Caco-2 (cell line): ENCODE data around the gene LIG1. TPM values are rescaled to one million over a fixed set of nuclear protein-coding genes. Genes with fewer than 3 reads are reported as not detected.

Source experiments
- BruUV-seq: library from RNA; stranded (reverse); fragments of 400-500 nt; replicated peaks from 2 replicates; lab custom pipeline; 2021; lab: Mats Ljungman, UMichigan
- CTCF ChIA-PET: fragments of 300-600 bp; sonication (Branson Sonifier 250); formaldehyde crosslinking; loops from one replicate; lab custom pipeline; 2022; ENCODE audit warnings: antibody characterized with exemption; lab: Charles Lee
- POLR2A ChIA-PET: fragments of 300-600 bp; sonication (Branson Sonifier 250); formaldehyde crosslinking; loops from one replicate; lab custom pipeline; 2022; ENCODE audit warnings: antibody characterized with exemption; lab: Charles Lee
- DNase-seq, 2 experiments: peaks; one replicate each; pipeline versions ENCODE4 v3.0.0 to v3.0.0-alpha.2; 2020 to 2022
- H3K27me3 ChIP-seq: replicated peaks from 2 replicates; pipeline ENCODE4 v1.6.0; 2011; ENCODE audit warnings: low read length; ENCODE audit not compliant: control insufficient read depth, insufficient read depth
- H3K36me3 ChIP-seq: 2 replicates; pipeline ENCODE4 v1.5.1; 2011; ENCODE audit warnings: low read length; ENCODE audit not compliant: control insufficient read depth, insufficient read depth
- H3K4me1 ChIP-seq: fragments of 250-450 bp; sonication (Bioruptor Pico); 2 replicates; pipeline ENCODE4 v1.5.1; 2020; ENCODE audit warnings: mild to moderate bottlenecking
- H3K4me3 ChIP-seq: 2 replicates; pipeline ENCODE4 v1.5.1; 2011; ENCODE audit warnings: low read depth, mild to moderate bottlenecking, control low read depth, low read length
- H3K9me3 ChIP-seq: fragments of 250-450 bp; sonication (Bioruptor Pico); 2 replicates; pipeline ENCODE4 v1.5.1; 2020; ENCODE audit warnings: mild to moderate bottlenecking, moderate library complexity
- H3K27ac Mint-ChIP-seq: one replicate; pipeline ENCODE4 v1.8.0; 2022; ENCODE audit warnings: mixed read lengths; ENCODE audit not compliant: unreplicated experiment
- H3K27me3 Mint-ChIP-seq: one replicate; pipeline ENCODE4 v1.8.0; 2022; ENCODE audit warnings: mixed read lengths; ENCODE audit not compliant: insufficient read depth, unreplicated experiment
- H3K36me3 Mint-ChIP-seq: one replicate; pipeline ENCODE4 v1.8.0; 2022; ENCODE audit warnings: mild to moderate bottlenecking, mixed read lengths; ENCODE audit not compliant: insufficient read depth, unreplicated experiment
- H3K4me1 Mint-ChIP-seq: one replicate; pipeline ENCODE4 v1.8.0; 2022; ENCODE audit warnings: low read depth, mixed read lengths; ENCODE audit not compliant: unreplicated experiment
- H3K4me3 Mint-ChIP-seq: one replicate; pipeline ENCODE4 v1.8.0; 2022; ENCODE audit warnings: mild to moderate bottlenecking, moderate library complexity, mixed read lengths; ENCODE audit not compliant: unreplicated experiment
- H3K9me3 Mint-ChIP-seq: one replicate; pipeline ENCODE4 v1.8.0; 2022; ENCODE audit warnings: mixed read lengths; ENCODE audit not compliant: unreplicated experiment
- intact Hi-C: fragments of 100-400 bp; cut with micrococcal nuclease; formaldehyde crosslinking; loops from one replicate; pipeline ENCODE4 v1.10.0; 2022; ENCODE audit not compliant: unreplicated experiment
- total RNA-seq: library from RNA; stranded (reverse); gene quantifications from 2 replicates; pipeline ENCODE4 v1.2.3, GENCODE V29; 2022
- TF ChIP-seq, protein P1 (sequence below), 2 experiments: fragments of 200-600 bp in 1 of 2; IDR thresholded peaks; 1 replicate in 1 of 2; 2 replicates in 1 of 2; pipeline versions ENCODE4 v1.5.1 to v1.8.0; 2011 to 2022; ENCODE audit warnings: antibody characterized with exemption in 1 of 2, control low read depth in 1 of 2, inconsistent platforms in 1 of 2, low read depth in 1 of 2, low read length in 1 of 2, mild to moderate bottlenecking in 1 of 2, moderate library complexity in 1 of 2; ENCODE audit not compliant: insufficient read depth in 1 of 2, severe bottlenecking in 1 of 2, unreplicated experiment in 1 of 2

The LIG1 gene
- total RNA-seq, 1 experiment from 2014 or later, result 78.7 TPM

DNA sequence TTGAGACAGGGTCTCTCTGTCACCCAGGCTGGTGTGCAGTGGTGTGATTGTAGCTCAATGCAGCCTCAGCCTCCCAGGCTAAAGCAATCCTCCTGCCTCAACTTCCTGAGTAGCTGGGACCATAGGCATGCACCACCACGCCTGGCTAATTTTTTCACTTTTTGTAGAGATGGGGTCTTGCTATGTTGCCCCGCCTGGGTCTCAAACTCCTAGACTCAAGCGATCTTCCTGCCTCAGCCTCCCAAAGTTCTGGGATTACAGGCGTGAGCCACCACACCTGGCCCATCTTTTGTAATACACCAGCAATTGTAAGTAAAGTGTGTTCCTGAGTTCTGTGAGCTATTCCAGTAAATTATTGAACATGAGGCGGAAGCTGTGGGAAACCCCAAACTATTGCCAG, 66.2 kb downstream of the LIG1 start:
- TF ChIP-seq, protein P1, sequence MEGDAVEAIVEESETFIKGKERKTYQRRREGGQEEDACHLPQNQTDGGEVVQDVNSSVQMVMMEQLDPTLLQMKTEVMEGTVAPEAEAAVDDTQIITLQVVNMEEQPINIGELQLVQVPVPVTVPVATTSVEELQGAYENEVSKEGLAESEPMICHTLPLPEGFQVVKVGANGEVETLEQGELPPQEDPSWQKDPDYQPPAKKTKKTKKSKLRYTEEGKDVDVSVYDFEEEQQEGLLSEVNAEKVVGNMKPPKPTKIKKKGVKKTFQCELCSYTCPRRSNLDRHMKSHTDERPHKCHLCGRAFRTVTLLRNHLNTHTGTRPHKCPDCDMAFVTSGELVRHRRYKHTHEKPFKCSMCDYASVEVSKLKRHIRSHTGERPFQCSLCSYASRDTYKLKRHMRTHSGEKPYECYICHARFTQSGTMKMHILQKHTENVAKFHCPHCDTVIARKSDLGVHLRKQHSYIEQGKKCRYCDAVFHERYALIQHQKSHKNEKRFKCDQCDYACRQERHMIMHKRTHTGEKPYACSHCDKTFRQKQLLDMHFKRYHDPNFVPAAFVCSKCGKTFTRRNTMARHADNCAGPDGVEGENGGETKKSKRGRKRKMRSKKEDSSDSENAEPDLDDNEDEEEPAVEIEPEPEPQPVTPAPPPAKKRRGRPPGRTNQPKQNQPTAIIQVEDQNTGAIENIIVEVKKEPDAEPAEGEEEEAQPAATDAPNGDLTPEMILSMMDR (IDR thresholded peaks at IDR 0.05; ENCODE audit: insufficient read depth in 1 of 2, low read depth in 1 of 2, low read length in 1 of 2, severe bottlenecking in 1 of 2, unreplicated experiment in 1 of 2), result no peak
- ChIA-PET POLR2A (no interaction called here), CTCF (no interaction called here)
- Histone ChIP-seq H3K4me1 (no peaks in the 10 kb centered on the region), H3K4me3 (no peak overlapping the region), H3K36me3 (no peaks in the 10 kb centered on the region), H3K9me3 (no peaks in the 10 kb centered on the region), H3K27me3 (no peaks in the 10 kb centered on the region; the same call in 1 of the 2 replicates)
- Mint-ChIP-seq H3K27me3 (no peaks in the 10 kb centered on the region), H3K4me1 (peaks cover 8% of the 10 kb centered on the region), H3K9me3 (no peaks in the 10 kb centered on the region), H3K36me3 (no peaks in the 10 kb centered on the region), H3K4me3 (no peak overlapping the region), H3K27ac (no peak overlapping the region)
- no peak for DNase-seq
- intact Hi-C loops, result no loop called here
- no TSS peak for BruUV-seq

GRCh38 chr19:48102870-48103751, 67.0 kb downstream of the LIG1 start:
- no peaks in the 10 kb centered on the region for H3K4me1 ChIP-seq
- ChIA-PET POLR2A (no interaction called here), CTCF (interaction anchor here (0.7 to 1.0 kb wide), 4 partner anchors 52 to 503 kb away, joined by 3 to 4 read pairs (median 3); no protein-coding TSS in a partner anchor)
- Mint-ChIP-seq H3K36me3 (no peaks in the 10 kb centered on the region), H3K4me3 (no peak overlapping the region), H3K27ac (no peak overlapping the region), H3K27me3 (no peaks in the 10 kb centered on the region), H3K4me1 (peaks cover 6% of the 10 kb centered on the region), H3K9me3 (no peaks in the 10 kb centered on the region)
- intact Hi-C loops, result no loop called here
- H3K27me3 ChIP-seq, result no peaks in the 10 kb centered on the region; the same call in 1 of the 2 replicates
- H3K4me3 ChIP-seq, result no peak overlapping the region
- DNase-seq, result peak; percentile 61 to 63
- TF ChIP-seq, protein P1 (IDR thresholded peaks at IDR 0.05; ENCODE audit: insufficient read depth in 1 of 2, low read depth in 1 of 2, low read length in 1 of 2, severe bottlenecking in 1 of 2, unreplicated experiment in 1 of 2), result peak; percentile 81 to 82
- BruUV-seq, result no TSS peak
- no peaks in the 10 kb centered on the region for H3K36me3 ChIP-seq
- no peaks in the 10 kb centered on the region for H3K9me3 ChIP-seq

- Histone ChIP-seq H3K4me3 (no peak overlapping the region), H3K36me3 (no peaks in the 10 kb centered on the region), H3K4me1 (no peaks in the 10 kb centered on the region), H3K27me3 (no peaks in the 10 kb centered on the region; the same call in 1 of the 2 replicates), H3K9me3 (peaks cover 4% of the 10 kb centered on the region; the same call in 1 of the 2 replicates)
- BruUV-seq, result no TSS peak
- Mint-ChIP-seq H3K27ac (no peak overlapping the region), H3K9me3 (peaks cover 6% of the 10 kb centered on the region), H3K27me3 (peaks cover 16% of the 10 kb centered on the region), H3K36me3 (no peaks in the 10 kb centered on the region), H3K4me1 (no peaks in the 10 kb centered on the region), H3K4me3 (no peak overlapping the region)
- TF ChIP-seq, protein P1 (IDR thresholded peaks at IDR 0.05; ENCODE audit: insufficient read depth in 1 of 2, low read depth in 1 of 2, low read length in 1 of 2, severe bottlenecking in 1 of 2, unreplicated experiment in 1 of 2), result no peak
- ChIA-PET CTCF (no interaction called here), POLR2A (interaction anchor here (0.6 kb wide), 1 partner anchor 74 kb away, joined by 10 read pairs; no protein-coding TSS in a partner anchor)
- no peak for DNase-seq
- intact Hi-C loops, result no loop called here
These were observed 74.5 kb downstream of the LIG1 start for GRCh38 chr19:48095612-48096175.
